Measurements from ENCODE around the gene PJA1. TPM values are rescaled to one million over a fixed set of nuclear protein-coding genes. Genes with fewer than 3 reads are reported as not detected.

PJA1 gene
- total RNA-seq, 1 experiment from 2014 or later = 32.1 TPM

- DNase-seq (ENCODE audit: low spot score) = no peak
Measured at GRCh38 chrX:69113723-69114122, 51.5 kb downstream of the PJA1 start.
